HG03139 (cell line): ENCODE results near the gene RNF7.
"Not testable (repeated sequence)": the region's sequence is repeated elsewhere in the genome, so short reads cannot be mapped to it uniquely, and the experiment has no call there.

Experiments
- ATAC-seq: cut with Tn5 transposase; IDR thresholded peaks from one replicate; pipeline ENCODE4 v1.9.1; 2021; ENCODE audit not compliant: unreplicated experiment

The RNF7 gene

DNA sequence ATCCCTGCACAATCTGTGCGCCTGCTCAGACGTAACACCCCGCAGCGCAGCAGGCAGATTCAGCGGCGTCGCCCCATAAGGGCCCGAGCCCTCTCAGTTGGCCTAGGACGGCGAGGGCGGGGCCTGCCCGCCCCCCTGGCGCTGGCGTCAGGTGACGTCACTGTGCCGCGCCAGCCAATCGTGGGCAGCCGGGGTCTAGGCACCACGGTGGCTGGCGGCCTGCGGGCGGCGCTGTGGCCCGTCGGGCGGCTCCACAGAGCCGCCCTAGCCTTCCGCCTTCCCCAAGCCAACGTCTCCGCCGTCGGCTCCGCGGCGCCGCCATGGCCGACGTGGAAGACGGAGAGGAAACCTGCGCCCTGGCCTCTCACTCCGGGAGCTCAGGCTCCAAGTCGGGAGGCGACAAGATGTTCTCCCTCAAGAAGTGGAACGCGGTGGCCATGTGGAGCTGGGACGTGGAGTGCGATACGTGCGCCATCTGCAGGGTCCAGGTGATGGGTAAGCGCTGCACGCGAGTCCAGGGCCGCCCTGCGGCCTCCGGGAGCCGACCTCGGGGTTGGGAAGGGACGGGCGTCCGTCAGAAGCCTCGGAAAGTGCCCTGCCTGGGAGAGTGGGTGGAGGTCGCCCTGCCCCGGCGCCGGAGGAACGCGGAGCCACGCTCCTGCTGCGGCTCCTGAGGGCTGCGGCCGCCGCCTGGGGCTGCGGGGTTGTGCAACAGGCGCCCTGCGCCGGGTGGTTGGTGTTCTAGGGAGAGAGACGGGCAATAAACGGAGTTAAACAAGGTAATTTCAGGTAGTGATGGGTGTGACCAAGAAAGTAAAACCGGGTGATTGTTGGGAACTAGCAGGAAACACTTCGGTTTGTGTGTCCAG is at the start of gene RNF7:
Gene RNF7, plus strand, starts transcription at position 277 of the 869 bp plus-strand sequence. Its CDS starts 44 bp downstream, at position 321.
- ATAC-seq, result peak; percentile 96

DNA sequence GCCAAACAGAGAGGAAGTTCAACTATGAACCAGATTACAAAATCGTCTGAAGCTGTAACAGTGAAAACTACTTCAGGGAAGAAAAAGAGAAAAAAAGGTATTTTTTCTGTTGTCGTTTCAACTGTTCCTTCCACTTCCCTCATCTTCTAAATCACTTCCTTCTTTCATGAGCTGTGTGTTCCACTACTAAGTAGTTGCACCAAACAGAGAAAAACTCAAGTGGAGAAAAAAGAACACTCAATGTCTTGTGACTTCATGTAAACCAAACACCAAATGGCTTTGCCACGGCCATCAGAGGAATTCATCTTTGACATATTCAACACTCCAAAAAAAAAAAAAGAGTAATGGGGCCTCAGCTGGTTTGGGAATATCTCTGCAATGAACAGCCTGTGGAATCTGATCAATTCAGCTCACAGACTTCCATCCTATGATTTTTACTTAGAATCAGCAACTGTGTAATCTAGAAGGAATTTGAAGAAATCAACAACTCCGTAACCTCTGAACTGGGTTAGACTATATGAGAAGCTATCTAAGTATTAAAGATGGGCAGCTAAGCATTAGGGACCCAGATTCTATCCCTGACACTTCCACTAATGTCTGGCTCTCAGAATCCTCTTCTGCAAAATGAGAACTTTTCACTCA is 47.5 kb upstream of the RNF7 start:
- ATAC-seq, result no peak

DNA sequence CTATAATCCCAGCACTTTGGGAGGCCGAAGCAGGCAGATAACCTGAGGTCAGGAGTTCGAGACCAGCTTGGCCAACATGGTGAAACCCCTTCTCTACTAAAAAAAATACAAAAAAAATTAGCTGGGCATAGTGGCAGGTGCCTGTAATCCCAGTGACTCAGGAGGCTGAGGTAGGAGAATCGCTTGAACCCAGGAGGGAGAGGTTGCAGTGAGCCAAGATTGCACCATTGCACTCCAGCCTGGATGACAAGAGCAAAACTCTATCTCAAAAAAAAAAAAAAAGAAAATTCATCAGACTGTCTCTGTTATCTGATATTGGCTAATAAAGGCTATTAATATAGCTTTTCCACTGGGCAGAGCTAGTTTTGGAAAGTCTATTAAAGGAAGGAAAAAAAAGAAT is 46.6 kb upstream of the RNF7 start:
- ATAC-seq, result not testable (repeated sequence)

DNA sequence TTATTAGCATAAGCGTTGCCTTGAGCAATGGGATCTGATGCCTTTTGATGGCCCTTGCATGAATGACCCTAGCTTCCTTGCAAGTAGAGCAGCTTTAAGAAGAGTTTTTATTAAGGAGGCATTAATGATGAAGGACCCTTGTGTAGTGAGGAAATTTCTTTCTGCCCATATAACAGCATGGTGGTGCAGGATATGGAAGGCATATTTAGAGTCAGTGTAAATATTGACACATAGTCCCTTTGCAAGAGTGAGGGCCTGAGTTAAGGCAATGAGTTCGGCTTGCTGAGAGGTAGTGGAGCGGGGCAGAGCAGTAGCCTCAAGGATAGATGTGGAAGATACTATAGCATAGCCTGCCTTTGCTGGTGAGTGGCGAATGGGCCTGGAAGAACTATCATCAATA is 45.1 kb upstream of the RNF7 start:
- not testable (repeated sequence) for ATAC-seq

DNA sequence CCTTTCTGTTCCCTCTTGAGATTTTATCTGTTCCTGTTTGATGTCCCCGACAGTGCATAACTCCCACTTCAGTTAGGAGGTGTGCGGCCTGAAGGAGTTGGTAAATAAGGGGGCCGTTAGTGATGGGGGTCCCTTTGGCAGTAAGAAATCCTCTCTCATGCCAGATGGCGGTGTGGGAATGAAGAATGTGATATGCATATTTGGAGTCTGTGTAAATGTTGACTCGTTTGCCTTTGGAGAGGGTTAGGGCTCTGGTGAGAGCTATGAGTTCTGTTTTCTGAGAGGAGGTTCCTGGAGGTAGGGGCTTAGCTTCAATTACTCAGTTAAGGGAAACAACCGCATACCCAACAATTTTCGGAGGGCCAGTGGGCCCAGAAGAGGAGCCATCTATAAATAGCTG is 38.8 kb upstream of the RNF7 start:
- no peak for ATAC-seq

DNA sequence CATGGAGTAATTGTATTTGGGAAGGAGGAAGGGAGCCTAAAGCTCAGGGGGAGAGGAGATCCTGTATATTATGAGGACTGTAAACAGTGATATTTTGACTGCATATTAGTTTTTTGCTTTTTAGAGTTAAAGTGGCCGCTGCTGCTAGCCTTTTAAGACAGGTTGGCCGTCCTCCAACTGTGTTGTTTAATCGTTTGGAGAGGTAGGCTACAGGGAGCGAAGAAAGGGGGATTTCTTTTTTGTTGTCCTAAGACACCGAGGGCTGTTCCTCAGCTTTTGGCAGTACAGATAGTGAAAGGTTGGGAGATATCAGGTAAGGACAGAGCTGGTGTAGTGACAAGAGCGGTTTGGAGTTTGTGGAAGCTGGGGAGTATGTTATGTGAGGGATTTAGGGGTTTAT is 38.2 kb upstream of the RNF7 start:
- no peak for ATAC-seq

DNA sequence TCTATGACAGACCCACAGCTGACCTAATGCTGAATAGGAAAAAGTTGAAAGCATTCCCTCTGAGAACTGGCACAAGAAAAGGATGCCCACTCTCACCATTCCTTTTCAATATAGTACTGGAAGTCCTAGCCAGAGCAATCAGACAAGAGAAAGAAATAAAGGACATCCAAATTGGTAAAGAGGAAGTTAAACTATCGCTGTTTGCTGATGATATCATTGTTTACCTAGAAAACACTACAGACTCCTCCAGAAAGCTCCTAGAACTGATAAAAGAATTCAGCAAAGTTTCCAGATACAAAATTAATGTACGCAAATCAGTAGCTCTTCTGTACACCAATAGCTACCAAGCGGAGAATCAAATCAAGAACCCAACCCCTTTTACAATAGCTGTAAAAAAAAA is 34.7 kb upstream of the RNF7 start:
- not testable (repeated sequence) for ATAC-seq

DNA sequence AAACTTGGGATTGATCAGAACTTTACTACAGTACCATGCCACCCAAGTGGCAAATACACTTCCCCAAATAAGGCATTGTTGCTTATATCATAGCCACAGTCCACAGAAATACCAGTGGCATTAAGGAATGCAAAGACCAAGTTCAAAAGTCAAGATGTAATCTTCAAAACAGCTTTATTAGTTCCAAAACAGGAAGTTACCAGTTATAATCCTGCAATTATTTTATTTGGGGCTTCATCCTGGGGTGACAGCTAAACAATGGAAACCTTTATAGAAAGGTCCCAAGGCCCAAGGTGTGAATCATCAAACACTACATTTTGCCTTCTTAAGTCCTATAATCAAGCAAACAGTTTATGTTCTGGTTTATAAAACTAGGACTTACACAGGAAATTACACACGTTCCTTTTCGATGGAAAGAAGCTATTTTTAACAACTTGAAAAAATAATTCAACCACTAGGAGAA is 30.3 kb upstream of the RNF7 start:
- no peak for ATAC-seq

DNA sequence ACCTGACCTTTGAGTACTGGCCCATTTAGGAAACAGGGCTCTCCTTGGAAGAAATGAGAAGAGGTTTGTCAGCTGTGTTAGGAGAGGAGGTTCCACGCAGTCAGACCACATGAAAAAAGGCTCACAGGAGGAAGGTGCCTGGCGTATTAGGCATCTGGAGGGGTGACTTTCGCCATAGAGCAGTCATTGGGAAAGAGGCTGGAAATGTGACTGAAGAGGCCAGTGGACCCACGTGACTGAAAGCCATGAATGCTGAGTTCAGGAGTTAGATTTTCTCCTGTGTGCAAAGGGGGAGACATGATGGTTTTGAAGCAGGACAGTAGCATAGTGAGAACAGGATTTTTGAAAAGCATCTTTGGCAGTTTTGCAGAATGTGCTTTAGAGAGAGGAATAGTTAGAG is 29.7 kb upstream of the RNF7 start:
- no peak for ATAC-seq

DNA sequence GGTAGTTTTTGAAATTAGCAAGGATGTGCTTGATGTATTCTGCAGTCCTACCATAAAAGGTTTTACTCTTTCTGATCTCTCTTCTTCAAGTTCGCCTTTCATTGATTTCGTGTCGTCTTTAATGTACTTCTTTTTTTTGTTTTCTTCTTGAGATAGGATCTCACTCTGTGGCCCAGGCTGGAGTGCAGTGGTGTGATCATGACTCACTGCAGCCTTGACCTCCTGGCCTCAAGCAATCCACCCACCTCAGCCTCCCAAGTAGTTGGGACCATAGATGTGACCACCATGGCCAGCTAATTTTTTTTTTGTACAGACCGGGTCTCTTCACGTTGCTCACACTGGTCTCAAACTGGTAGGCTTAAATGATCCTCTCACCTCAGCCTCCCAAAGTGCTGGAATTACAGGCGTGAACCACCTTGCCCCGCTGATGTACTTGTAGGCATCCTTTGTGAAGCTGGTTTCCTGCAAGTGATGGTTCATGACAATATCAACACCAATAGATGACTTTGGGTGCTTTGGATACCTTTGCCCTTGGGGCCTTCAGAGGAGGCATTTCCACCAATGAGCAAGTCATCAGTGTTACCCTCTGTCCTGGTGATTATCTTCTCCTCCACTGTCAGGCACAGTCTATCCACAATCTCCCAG is 28.9 kb upstream of the RNF7 start:
- no peak for ATAC-seq

DNA sequence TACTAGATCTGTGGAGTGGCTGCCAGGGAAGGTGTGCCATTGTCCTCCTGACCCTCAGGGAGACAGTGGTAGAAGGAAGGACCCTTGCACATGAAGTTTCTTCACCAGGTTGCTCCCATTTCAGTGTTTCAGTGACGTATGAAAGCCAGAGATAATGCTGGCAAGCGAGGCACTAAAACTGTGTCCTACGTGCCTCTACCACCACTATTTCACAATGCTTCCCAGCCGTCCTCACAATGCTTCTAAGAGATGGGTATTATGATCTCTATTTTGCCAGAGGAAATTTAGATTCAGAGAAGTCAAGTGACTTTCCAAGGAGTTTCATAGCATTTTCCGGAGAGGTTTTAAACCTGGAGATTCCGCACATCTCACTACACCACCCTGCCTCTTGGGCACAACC is 28.0 kb upstream of the RNF7 start:
- ATAC-seq, result no peak

DNA sequence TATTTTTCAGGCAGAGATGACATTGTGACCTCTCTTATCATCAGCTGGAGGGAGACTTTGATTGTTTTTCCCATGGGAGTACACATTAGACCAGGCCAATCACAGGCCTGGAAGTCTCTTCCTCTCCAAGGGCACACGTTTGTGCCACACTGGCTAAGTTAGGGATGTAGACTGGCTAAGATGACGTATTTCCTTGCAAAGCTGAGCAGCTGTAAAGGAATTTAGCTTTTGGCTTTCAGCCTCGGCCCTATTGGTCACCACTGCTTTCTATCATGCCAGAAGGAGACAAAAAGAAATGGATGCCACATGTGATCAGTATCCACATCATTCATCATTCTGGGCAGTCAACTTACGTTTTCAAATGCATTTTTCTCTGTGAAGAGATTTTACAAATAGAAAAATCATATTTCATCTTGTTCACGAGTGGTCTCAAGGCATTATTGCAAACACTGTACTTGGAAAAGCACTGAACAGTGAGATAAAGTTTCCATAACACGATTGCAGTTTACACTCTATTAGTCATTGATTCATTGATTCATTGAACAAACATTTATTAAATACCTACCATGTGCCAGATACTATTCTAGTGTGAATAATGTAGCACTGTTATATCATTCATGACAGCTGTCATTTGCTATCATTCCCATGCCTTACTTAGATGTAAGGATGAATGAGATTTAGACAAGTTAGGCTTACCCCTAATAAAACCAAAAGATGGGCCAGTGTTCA is 27.0 kb upstream of the RNF7 start:
- ATAC-seq, result no peak

DNA sequence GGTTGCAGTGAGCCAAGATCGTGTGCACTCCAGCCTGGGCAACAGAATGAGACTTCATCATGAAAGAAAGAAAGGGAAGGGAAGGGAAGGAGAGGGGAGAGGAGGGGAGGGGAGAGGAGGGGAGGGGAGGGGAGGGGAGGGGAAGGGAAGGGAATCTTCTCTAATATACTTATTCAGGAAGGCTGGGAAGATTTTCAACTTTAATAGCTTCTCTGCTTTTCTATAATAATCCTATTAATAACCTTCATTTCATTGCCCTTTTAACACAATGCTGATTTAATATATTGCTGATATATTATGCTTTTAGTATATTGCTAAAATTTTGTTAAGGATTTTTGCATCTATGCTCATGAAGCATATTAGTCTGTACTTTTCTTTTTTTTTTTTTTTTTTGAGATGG is 23.4 kb upstream of the RNF7 start:
- ATAC-seq, result no peak

DNA sequence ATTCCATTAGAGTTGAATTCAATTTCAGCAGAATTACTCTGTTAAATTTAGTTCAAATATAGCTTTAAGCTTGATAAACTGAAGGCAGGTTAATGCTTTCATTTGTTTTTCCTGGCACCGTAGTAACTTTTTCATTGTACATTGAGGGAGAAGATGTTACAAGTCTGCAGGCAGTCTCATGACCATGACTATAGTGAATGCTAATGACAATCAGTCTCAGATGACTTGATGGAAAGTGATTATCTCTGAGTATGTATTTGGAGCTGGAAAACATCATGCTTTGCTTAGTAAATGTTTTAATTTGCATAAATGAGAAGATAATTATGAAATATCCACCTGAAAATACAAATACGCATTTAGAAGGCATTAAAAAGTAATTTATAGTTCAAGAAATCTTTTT is 16.0 kb upstream of the RNF7 start:
- ATAC-seq, result no peak

DNA sequence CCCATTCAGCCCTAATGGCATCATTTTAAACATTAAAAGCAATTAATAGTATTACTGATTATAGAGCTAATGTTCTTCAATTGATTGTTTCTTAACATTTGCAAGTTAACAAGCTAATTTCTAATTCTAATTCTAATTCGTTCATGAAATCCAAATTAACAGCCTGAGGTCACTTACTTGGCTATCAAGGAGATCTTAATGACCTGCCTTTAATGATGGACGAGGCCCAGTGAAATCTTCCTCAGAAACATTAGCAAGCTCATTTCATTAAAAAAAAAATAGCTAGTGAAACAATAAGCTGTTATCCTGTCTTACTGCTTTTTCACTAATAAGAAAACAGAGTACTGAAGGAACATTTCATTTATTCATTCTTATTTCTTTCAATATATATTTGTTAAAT is 15.4 kb upstream of the RNF7 start:
- ATAC-seq, result no peak

DNA sequence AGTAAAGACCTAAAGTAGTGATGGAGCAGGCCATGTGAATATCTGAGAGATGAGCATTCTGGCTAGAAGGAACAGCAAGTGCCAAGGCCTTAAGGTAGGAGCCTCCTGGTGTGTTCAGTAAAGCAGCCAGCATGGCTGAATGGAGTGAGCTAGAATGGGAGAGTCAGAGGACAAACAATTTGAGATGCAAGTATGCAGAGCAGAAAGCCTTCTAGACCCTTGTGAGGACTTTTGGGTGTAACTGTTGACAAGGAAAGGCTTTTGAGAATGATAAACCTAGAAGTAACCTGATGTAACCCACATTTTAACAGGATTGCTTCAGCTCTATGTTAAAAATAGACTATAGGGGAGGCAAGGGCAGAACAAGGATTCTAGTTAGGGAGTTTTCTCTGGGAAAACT is 14.8 kb upstream of the RNF7 start:
- ATAC-seq, result no peak

DNA sequence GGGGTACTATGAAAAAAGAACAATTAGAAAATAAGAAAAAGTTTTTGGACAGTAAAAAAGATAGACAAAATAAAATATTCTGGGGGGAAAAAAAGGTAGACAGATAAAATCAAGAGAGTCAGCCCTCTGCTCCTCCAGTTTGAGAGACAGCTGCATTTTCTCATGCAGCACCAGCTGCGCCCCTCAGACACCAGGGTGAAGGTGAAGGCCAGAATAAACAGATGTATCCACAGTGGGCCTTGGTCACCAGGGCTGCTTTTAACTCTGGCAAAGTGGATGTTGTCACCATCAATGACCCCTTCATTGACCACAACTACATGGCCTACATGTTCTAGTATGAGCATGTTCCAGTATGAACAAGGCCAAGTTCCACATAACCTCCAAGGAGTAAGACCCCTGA is 13.9 kb upstream of the RNF7 start:
- ATAC-seq, result no peak

DNA sequence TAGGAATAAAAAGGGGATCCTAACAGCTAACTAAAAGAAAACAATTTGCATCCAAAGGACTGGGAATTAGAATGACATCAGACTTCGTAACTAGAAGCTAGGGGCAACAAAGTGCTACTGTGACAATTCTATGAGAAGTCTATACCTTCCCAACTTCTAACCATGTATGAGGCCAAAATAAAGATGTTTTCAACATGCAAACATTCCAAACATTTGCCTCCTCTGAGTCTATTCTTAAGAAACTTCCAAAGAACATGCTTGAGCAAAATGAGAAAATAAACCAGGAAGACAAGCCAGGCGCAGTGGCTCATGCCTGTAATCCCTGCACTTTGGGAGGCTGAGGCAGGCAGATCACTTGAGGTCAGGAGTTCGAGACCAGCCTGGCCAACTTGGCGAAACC is 13.1 kb upstream of the RNF7 start:
- ATAC-seq, result no peak

DNA sequence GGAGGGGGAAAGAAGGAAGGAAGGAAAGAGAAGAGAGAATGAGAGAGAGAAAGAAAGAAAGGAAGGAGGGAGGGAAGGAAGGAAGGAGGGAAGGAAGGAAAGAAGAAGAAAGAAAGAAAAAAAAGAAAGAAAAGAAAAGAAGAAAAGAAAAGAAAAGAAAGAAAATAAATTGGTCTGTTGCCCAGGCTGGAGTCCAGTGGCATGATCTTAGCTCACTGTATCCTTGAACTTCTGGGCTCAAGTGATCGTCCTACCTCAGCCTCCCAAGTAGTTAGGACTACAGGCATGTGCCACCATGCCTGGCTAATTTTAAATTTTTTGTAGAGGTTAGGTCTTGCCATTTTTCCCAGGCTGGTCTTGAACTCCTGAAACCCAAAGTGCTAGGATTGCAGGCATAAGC is 11.6 kb upstream of the RNF7 start:
- no peak for ATAC-seq

DNA sequence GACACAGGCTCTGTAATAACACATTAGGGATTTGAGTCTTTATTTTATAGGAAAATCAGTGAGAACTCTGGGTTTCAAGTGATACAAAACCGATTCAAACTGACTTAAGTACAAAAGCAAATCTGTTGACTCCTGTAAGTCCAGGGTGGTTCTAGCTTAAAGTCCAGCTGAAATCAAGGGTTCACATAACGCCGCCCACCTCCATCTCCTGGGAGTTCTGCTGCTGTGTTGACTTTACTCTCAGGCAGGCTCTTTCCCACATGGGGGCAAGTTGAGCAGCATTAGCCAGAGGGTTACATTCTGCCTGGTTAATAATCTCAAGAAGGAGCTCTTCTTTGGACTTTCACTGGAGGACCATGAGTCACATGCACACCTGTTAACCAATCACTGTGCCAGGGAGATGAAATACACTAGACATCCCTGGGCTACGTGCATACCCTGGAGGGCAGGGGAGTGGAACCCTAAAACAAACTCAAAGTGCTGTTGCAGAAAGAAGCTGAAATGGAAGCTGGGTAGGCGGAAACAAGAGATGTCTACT is 9.7 kb upstream of the RNF7 start:
- ATAC-seq, result no peak

DNA sequence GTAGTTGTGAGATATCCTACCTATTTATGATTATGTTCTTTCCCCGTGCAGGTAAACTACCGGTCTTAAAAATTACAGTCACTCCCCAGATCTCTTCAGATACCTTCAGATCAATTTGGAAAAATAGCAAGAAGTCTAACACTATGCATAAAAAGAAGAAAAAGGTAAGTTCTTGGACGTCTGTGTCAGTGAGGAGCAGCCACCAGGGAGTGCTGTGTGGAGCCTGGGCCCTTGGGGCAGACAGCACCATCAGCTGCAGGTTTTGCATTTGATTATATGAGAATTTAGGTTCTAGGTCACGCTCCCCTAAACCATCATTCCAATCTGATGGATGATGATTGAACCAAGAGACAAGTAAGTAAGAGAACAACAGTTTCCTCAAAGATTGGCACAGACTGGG is 8.9 kb upstream of the RNF7 start:
- ATAC-seq, result no peak
